ENCODE results near the gene DOCK2. TPM values are rescaled to one million over a fixed set of nuclear protein-coding genes. Genes with fewer than 3 reads are reported as not detected.

Gene DOCK2
- total RNA-seq, 1 experiment from 2014 or later, result 4.6 TPM

DNA sequence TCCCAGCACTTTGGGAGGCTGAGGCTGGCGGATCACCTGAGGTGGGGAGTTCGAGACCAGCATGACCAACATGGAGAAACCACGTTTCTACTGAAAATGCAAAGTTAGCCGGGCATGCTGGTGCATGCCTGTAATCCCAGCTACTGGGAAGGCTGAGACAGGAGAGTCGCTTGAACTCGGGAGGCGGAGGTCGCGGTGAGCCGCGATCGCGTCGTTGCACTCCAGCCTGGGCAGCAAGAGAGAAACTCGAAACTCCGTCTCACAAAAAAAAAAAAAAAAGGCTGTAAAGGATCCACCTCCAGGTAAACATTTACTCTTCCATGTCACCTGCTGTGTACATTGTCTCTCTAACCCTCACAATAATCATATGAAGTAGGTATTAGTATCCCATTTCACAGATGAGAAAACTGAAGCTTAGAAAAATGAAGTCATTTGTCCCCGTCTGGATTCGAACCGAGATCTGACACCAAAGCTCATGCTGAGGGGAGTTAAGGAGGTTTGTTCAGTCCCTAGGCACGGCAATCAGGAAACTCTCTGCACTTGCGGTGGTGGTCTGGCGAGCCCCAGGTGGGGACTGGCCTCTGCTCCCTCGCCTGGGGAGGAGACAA lies 494 bp upstream of the DOCK2 start:
- peaks cover 22% of the 10 kb centered on the region for H3K4me1 Mint-ChIP-seq
- ChIA-PET CTCF (interaction anchor here (0.7 kb wide), 1 partner anchor 495 kb away, joined by 4 read pairs; no protein-coding TSS in a partner anchor), POLR2A (interaction anchor here (0.5 kb wide), 1 partner anchor 22 kb away, joined by 5 read pairs; no protein-coding TSS in a partner anchor)
- no peak for TF ChIP-seq MYBL2 (CRISPR knock-in tag; IDR thresholded peaks at IDR 0.05)
- TF ChIP-seq, protein P1, sequence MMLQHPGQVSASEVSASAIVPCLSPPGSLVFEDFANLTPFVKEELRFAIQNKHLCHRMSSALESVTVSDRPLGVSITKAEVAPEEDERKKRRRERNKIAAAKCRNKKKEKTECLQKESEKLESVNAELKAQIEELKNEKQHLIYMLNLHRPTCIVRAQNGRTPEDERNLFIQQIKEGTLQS (CRISPR knock-in tag; conservative IDR thresholded peaks at IDR 0.05), result no peak
- no peak overlapping the region for H3K27ac Mint-ChIP-seq
- peak; percentile 43 for ATAC-seq
- H3K4me3 Mint-ChIP-seq, result peak overlapping the region; percentile 90
- H3K9me3 Mint-ChIP-seq, result peaks cover 22% of the 10 kb centered on the region
- H3K27me3 Mint-ChIP-seq (ENCODE audit: low read depth), result peaks cover 30% of the 10 kb centered on the region
- H3K36me3 Mint-ChIP-seq, result peaks cover 17% of the 10 kb centered on the region
- DNase-seq (ENCODE audit: low spot score), result no peak

DNA sequence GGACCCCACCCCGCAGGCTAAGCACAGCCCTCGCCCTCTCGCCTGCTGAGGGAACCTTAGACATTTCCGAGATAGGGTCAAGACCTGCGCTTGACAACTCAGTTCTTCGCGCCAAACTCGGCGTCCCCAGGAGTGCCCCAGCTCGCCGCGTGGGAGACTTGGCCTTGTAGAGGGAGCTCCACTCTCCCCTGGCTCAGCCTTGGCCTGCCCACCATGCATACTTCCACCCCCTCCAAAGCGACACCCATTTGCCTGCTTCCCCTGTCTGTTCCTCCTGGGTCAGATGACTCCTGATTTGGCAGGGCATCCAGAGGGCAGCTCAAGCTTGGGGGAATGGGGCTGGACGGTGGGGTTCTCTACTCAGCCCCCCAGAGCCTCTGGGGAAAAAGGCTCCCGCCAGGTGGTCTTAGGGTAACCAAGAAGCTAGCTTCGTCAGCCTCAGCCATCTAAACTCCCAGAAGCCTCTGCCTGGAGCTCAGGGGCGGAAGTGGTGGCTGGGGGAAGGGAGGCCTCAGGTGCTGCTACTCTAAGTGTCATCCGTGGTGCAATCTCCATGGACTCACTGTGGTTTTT lies 560 bp downstream of the DOCK2 start:
- Mint-ChIP-seq H3K9me3 (peaks cover 22% of the 10 kb centered on the region), H3K27me3 (ENCODE audit: low read depth) (peaks cover 30% of the 10 kb centered on the region), H3K4me1 (peaks cover 23% of the 10 kb centered on the region), H3K27ac (no peak overlapping the region), H3K36me3 (peaks cover 17% of the 10 kb centered on the region), H3K4me3 (peak overlapping the region; percentile 59)
- ChIA-PET CTCF (interaction anchor here (0.8 kb wide), 1 partner anchor 342 kb away, joined by 4 read pairs; the partner anchor contains the start of gene INSYN2B), POLR2A (no interaction called here)
- TF ChIP-seq, protein P2, sequence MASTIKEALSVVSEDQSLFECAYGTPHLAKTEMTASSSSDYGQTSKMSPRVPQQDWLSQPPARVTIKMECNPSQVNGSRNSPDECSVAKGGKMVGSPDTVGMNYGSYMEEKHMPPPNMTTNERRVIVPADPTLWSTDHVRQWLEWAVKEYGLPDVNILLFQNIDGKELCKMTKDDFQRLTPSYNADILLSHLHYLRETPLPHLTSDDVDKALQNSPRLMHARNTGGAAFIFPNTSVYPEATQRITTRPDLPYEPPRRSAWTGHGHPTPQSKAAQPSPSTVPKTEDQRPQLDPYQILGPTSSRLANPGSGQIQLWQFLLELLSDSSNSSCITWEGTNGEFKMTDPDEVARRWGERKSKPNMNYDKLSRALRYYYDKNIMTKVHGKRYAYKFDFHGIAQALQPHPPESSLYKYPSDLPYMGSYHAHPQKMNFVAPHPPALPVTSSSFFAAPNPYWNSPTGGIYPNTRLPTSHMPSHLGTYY (CRISPR knock-in tag; IDR thresholded peaks at IDR 0.05), result no peak
- TF ChIP-seq, protein P3, sequence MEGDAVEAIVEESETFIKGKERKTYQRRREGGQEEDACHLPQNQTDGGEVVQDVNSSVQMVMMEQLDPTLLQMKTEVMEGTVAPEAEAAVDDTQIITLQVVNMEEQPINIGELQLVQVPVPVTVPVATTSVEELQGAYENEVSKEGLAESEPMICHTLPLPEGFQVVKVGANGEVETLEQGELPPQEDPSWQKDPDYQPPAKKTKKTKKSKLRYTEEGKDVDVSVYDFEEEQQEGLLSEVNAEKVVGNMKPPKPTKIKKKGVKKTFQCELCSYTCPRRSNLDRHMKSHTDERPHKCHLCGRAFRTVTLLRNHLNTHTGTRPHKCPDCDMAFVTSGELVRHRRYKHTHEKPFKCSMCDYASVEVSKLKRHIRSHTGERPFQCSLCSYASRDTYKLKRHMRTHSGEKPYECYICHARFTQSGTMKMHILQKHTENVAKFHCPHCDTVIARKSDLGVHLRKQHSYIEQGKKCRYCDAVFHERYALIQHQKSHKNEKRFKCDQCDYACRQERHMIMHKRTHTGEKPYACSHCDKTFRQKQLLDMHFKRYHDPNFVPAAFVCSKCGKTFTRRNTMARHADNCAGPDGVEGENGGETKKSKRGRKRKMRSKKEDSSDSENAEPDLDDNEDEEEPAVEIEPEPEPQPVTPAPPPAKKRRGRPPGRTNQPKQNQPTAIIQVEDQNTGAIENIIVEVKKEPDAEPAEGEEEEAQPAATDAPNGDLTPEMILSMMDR (IDR thresholded peaks at IDR 0.05), result no peak
- TF ChIP-seq MXD4 (CRISPR knock-in tag; IDR thresholded peaks at IDR 0.05; ENCODE audit: borderline replicate concordance), result no peak
- TF ChIP-seq, protein P4, sequence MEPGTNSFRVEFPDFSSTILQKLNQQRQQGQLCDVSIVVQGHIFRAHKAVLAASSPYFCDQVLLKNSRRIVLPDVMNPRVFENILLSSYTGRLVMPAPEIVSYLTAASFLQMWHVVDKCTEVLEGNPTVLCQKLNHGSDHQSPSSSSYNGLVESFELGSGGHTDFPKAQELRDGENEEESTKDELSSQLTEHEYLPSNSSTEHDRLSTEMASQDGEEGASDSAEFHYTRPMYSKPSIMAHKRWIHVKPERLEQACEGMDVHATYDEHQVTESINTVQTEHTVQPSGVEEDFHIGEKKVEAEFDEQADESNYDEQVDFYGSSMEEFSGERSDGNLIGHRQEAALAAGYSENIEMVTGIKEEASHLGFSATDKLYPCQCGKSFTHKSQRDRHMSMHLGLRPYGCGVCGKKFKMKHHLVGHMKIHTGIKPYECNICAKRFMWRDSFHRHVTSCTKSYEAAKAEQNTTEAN (CRISPR knock-in tag; IDR thresholded peaks at IDR 0.05), result 0 out of 2 replicates have a peak, but pooled peaks have one; percentile 3
- ATAC-seq, result no peak; the same call in 1 of the 2 replicates
- DNase-seq (ENCODE audit: low spot score), result no peak

DNA sequence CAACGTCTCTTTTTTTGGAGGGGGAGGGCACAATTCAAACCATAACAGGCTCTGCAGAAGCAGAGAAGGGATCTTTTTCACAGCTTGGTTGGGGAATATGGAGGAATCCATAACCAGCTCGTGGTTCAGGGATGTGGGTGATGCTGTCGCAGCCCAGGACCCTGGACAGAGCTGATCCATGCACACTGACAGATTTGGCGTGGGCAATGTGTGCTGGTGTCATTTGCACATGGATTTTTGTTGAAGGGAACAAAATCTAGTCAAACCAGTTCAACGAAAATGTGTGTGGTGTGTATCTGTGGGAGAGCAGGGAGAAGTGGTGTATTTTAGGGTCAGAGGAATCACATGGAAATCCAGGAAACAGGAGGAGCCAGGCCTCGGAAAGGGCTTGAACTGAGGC lies 4.2 kb downstream of the DOCK2 start:
- TF ChIP-seq, protein P5, sequence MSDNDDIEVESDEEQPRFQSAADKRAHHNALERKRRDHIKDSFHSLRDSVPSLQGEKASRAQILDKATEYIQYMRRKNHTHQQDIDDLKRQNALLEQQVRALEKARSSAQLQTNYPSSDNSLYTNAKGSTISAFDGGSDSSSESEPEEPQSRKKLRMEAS (CRISPR knock-in tag; IDR thresholded peaks at IDR 0.05), result no peak
- TF ChIP-seq NR3C1 (CRISPR knock-in tag; conservative IDR thresholded peaks at IDR 0.05; ENCODE audit: low read depth) (no peak), MXD4 (CRISPR knock-in tag; IDR thresholded peaks at IDR 0.05; ENCODE audit: borderline replicate concordance) (no peak)
- TF ChIP-seq, protein P6, sequence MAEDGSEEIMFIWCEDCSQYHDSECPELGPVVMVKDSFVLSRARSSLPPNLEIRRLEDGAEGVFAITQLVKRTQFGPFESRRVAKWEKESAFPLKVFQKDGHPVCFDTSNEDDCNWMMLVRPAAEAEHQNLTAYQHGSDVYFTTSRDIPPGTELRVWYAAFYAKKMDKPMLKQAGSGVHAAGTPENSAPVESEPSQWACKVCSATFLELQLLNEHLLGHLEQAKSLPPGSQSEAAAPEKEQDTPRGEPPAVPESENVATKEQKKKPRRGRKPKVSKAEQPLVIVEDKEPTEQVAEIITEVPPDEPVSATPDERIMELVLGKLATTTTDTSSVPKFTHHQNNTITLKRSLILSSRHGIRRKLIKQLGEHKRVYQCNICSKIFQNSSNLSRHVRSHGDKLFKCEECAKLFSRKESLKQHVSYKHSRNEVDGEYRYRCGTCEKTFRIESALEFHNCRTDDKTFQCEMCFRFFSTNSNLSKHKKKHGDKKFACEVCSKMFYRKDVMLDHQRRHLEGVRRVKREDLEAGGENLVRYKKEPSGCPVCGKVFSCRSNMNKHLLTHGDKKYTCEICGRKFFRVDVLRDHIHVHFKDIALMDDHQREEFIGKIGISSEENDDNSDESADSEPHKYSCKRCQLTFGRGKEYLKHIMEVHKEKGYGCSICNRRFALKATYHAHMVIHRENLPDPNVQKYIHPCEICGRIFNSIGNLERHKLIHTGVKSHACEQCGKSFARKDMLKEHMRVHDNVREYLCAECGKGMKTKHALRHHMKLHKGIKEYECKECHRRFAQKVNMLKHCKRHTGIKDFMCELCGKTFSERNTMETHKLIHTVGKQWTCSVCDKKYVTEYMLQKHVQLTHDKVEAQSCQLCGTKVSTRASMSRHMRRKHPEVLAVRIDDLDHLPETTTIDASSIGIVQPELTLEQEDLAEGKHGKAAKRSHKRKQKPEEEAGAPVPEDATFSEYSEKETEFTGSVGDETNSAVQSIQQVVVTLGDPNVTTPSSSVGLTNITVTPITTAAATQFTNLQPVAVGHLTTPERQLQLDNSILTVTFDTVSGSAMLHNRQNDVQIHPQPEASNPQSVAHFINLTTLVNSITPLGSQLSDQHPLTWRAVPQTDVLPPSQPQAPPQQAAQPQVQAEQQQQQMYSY (CRISPR knock-in tag; IDR thresholded peaks at IDR 0.05), result 0 out of 2 replicates have a peak, but pooled peaks have one; percentile 37
- TF ChIP-seq, protein P7, sequence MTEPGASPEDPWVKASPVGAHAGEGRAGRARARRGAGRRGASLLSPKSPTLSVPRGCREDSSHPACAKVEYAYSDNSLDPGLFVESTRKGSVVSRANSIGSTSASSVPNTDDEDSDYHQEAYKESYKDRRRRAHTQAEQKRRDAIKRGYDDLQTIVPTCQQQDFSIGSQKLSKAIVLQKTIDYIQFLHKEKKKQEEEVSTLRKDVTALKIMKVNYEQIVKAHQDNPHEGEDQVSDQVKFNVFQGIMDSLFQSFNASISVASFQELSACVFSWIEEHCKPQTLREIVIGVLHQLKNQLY (CRISPR knock-in tag; IDR thresholded peaks at IDR 0.05), result no peak
- H3K27me3 Mint-ChIP-seq (ENCODE audit: low read depth), result peaks cover 25% of the 10 kb centered on the region
- peaks cover 28% of the 10 kb centered on the region for H3K4me1 Mint-ChIP-seq
- ATAC-seq (no peak; the same call in 1 of the 2 replicates), DNase-seq (ENCODE audit: low spot score) (no peak)
- H3K36me3 Mint-ChIP-seq, result peaks cover 12% of the 10 kb centered on the region
- H3K4me3 Mint-ChIP-seq, result no peak overlapping the region
- H3K9me3 Mint-ChIP-seq, result peaks cover 17% of the 10 kb centered on the region
- ChIA-PET CTCF (no interaction called here), POLR2A (no interaction called here)
- no peak overlapping the region for H3K27ac Mint-ChIP-seq

Measured in WTC11 (cell line).